Sigmoid colon (tissue), 4 donors: ENCODE data around the gene IL27RA.

ENCODE experiments used
- CTCF ChIP-seq, 4 experiments: fragments of 450-650 bp in 3 of 4; fragments of 200-600 bp in 1 of 4; IDR thresholded peaks; one replicate each; pipeline ENCODE4 v1.5.1; 2016 to 2019; ENCODE audit warnings: antibody characterized with exemption in 4 of 4, mild to moderate bottlenecking in 3 of 4, moderate library complexity in 2 of 4
- EP300 ChIP-seq, 4 donors: sonication (generic); formaldehyde crosslinking; IDR thresholded peaks; one replicate each; pipeline ENCODE4 v1.6.1; 2017; ENCODE audit warnings: antibody characterized with exemption in 4 of 4
- POLR2A ChIP-seq, 2 donors: fragments of 450-650 bp; IDR thresholded peaks; one replicate each; pipeline ENCODE4 v1.6.1; 2016; ENCODE audit warnings: antibody characterized with exemption in 2 of 2, mild to moderate bottlenecking in 2 of 2, moderate library complexity in 2 of 2

DNA sequence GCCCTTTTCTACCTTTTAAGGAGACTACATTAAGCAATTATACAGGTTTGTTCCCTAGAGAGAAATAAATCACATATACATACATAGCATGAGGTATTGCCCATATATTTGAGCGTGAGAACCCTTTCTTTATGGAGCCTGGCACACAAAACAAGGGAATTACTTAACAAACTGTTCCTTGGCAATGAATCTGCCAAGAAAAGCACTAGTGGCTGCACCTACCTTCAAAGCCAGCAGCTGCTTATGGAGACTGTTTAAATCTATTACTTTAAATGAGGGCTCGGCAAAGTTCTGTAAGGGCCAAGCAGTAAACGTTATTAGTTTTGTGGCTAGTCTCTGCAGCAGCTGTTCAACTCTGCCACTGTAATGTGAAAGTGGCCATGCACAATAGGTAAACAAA is 32.5 kb upstream of the IL27RA start:
- TF ChIP-seq POLR2A (IDR thresholded peaks at IDR 0.05) (no peak), EP300 (IDR thresholded peaks at IDR 0.05) (no peak), CTCF (IDR thresholded peaks at IDR 0.05) (no peak)
